ENCODE results near the gene B3GNT5.

- TF ChIP-seq CTCF (IDR thresholded peaks at IDR 0.05; ENCODE audit: low read depth, low read length, poor library complexity, severe bottlenecking) (no peak), EZH2phosphoT487 (IDR thresholded peaks at IDR 0.05; ENCODE audit: borderline replicate concordance, low read length) (no peak)
These were observed 803 bp upstream of the B3GNT5 start for GRCh38 chr3:183252118-183252782.
